ENCODE data around the gene HACD2.
A peak's percentile ranks its signal among the peaks of the same experiment; 100 is the strongest.

HACD2 gene

DNA sequence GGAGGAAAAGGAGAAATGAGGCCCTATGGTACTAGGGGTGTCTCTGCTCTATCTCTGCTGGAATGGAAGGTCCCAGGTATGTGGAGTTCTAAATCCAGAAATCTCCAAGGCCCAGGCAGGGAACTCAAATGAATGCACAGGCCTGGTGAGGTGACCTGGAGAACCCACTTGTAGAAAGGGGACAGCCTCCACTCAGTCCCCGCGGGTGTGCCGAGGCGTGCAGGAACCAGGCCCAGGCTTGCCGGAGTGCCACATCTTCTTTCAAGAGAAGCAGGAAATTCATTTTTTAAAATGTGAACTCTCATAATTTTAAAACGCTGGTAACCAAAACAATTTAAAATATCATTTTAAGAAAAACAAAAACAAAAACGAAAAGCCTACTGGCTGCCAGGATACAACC is 103.8 kb downstream of the HACD2 start:
- no peak for DNase-seq (ENCODE audit: low read depth)

- no peak for DNase-seq (ENCODE audit: low read depth)
Measured at GRCh38 chr3:123480428-123480827, 104.4 kb downstream of the HACD2 start.

DNA sequence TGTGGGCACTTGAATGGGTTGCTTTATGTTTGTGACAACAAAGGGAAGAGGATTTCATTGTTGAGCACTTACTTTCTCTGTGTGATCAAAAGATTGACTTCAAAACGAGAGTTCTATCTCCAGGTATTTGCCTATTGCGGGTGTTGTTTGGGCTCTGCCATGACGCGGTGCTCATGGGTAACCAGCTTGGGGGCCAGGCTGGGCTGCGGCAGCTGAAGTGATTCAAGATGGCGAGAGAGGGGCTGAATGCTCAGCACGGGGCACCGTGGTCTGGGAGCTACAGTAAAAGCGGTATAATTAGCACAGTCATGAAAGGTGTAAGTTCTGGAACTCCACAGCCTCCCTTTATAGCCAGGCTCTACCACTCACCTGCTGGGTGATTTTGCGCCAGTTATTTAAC is 105.0 kb downstream of the HACD2 start:
- no peak for DNase-seq (ENCODE audit: low read depth)

DNA sequence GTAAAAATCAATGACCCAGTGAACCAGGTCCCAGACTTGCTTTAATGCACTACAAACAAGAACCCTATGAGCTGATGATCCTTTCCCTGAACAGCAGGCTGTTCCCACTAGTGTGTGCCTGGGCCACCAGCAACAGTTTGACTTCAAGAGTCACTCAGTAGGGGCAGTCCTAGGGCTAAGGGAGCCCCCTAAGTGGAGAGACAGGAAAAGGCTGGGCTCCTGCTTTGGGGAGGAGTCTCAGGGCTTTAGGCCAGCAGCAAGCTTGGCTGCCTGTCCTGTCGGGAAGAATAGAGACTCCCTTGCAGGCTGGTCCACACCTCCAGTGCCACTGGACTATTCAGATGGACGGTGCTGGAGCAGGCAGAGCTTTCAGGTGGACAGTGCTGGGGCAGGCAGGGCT is 106.5 kb downstream of the HACD2 start:
- DNase-seq (ENCODE audit: low read depth), result no peak

DNA sequence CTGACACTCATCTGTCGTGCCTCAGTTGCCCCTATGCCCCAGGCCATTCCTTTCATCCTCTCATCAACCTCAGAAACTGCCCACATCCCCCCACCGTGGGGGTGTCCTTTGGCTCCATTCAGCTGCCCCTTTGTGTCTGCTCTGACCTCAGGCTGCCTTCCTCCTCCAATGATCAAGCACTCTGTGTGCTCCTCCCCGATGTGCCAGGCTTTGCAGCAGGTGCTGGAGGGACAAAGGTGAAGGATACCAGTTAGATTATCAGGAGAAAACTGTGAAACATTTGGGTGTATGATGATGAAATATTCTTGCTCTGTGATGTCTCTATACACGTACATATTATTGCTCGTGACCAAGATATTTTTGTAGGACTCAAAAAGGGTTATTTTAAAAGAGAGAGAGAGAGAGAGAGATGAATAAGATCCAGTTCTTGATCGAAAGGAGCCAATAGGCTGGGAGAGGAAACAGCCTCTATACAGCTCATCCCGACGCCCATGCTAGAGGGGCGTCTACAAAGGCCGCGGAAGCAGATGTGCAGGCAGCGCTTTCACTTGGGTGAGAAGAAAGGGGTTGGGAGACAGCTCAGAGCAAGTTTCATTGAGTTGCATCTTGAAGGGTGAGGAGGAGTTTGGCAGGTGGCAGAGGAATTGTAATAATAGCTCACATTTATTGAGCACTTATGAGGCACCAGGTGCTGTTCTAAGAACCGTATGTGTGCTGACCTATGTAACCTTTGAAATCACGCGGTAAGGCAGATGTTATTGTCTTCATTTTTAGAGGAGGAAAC is 107.7 kb downstream of the HACD2 start:
- DNase-seq (ENCODE audit: low read depth), result no peak

GRCh38 chr3:123475786-123476185 is 109.1 kb downstream of the HACD2 start:
- DNase-seq (ENCODE audit: low read depth), result no peak

- DNase-seq (ENCODE audit: low read depth), result no peak
Measured at GRCh38 chr3:123471106-123471505, 113.7 kb downstream of the HACD2 start.

- no peak for DNase-seq (ENCODE audit: low read depth)
Measured at GRCh38 chr3:123469323-123469995, 115.4 kb downstream of the HACD2 start.

DNA sequence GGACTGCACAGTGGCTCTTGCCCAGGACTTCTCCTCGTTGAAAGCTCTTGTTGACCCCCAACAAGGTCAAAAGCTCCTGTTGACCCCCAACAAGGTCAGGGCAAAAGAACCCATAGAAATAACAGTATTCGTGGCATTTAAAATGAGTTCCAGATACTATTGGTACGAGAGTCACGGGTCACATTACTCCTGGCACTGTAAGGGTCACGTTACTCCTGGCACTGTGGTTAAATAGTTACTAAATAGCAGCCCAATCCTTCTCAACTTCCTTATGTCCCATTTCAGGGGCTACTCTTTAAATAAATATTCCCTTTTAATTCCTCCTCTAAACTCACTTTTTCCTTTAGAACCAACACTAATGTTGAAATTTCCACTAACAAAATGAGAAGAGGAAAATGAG is 117.8 kb downstream of the HACD2 start:
- no peak for DNase-seq (ENCODE audit: low read depth)

DNA sequence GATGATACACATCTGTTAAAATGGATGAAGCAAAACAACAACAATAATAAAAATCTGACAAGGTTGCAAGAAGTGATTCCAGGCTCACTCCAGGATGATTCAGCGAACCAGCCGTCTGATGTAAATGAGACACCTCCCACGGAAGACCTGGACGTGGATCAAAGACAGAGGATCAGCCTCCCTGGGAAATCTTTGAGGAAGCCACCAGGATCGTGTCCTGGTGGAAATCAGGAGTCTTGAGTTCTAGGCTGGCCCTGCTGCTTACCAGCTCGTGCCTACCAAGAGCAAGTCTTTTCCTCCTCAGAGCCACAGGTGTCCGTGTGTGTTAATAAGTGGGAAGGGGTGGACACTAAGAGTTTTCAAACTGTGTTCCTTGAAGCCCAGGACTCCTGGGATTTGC is 120.6 kb downstream of the HACD2 start:
- no peak for DNase-seq (ENCODE audit: low read depth)

- no peak for DNase-seq (ENCODE audit: low read depth)
Measured at GRCh38 chr3:123459862-123460261, 125.0 kb downstream of the HACD2 start.

DNA sequence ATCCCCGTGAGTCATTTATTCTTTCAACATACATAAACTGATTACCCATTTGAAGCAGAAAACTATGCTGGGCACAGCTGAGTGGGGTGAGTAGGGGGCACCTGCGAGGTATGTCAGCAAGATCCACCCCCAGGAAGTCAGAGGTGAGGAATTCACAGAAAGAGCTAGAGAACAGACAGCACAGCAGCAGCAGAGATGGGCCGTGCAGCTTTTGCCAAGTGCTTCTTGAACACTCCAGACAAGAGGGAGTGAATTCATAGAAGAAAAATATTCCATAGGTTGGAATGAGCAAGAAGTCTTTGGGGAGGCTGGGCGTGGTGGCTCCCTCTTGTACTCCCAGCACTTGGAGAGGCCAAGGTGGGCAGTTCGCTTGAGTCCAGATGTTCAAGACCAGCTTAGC is 126.6 kb downstream of the HACD2 start:
- DNase-seq (ENCODE audit: low read depth), result no peak

DNA sequence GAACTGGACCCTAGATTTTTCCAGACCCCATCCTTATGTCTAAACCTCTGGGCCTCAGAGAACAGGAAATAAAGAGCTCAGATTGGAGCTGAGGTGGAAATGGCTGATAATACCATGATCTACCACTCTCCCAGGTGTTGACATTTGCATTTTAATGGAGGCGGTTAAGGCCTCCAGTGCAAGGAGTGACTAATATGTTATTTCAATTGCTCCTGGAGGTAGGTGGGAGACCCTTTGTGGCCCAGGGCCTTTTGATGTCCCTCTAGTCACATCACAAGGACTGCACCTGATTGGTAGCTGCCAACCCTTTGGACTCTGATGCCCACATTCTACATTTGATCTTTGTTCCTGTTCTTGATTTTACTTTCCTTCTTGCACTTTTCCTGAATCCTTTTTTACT is 127.0 kb downstream of the HACD2 start:
- DNase-seq (ENCODE audit: low read depth), result no peak

DNA sequence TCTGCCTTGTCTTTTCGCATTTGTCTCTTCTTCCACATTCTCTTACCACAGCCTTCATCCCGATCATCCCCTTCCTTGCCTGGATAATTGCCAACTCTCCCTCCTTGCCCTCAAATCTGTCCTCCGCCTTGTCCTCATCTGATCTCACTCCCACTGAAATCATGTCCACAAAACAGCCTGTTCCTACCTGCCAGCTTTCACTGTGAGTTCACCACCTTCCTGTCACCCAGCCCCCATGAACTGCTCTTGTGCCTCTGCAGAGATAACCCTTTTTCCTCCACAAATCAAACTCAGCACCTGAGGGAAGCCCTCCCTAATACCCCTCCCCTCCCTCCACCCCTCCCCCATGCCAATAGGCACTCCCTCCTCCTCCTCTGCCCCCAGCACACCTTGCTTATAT is 131.2 kb downstream of the HACD2 start:
- DNase-seq (ENCODE audit: low read depth), result no peak

GRCh38 chr3:123451186-123451585 is 133.7 kb downstream of the HACD2 start:
- DNase-seq (ENCODE audit: low read depth), result no peak

DNA sequence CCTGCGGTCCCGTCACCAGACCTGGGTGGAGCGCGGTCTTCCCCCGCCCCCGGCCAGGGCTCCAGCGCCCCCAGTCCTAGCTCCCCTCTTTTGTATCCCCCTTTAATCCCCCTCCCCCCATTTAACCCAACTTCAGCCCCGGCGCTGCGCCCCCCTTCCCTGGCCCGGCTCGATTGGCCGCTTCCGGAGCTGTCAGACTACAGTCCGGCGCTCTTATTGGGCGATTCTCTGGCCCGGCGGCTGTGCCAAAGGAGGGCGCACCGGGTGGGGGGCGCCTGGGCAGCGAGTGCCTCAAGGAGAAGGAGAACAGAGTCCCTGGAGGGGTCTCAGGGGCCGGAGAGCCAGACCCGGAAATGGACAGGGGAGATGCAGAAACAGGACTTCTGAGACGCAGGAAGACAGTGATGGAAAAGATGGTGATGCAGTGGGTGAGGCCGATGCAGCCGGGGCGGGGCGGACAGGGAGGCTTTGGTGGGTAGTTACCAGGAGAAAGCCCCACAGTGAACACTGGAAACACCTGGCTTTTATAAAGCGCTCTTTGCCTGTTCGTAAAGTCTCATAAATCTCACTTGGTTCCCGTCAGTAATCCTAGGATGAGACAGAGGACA is 134.8 kb downstream of the HACD2 start:
- no peak for DNase-seq (ENCODE audit: low read depth)

- DNase-seq (ENCODE audit: low read depth), result no peak
Measured at GRCh38 chr3:123449102-123449996, 135.5 kb downstream of the HACD2 start.

DNA sequence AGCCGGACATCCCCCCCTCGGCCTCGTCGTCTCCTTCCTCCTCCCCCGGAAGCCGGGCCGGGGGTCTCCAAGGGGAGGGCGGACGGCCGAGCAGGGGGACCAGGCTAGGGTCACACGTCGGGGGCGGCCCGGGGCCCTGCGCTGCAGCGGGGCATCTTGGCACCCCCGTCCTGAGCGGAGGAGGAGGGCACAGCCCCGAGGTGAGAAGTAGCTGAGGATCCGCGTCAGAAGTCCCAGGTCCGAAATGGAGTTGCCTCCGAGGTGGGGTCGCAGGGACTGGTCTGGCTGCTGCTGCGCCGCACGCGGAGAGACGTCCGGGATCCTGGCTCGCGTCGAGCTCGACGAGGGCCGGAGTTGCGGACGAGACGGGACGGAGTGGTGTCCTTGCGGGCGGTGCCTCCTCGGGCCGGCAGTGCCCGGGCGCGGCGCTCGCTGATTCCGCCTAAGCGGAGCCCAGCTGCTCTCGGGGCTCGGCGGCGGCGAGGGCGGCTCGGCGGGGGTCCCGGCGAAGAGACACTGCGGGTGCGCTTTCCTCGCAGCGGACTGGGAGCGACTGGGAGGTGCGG is 136.2 kb downstream of the HACD2 start, which contains the start of gene ADCY5:
Gene ADCY5, minus strand, starts transcription at position 555 of the 566 bp plus-strand sequence. Its CDS starts 545 bp downstream, at position 10.
- no peak for DNase-seq (ENCODE audit: low read depth)

DNA sequence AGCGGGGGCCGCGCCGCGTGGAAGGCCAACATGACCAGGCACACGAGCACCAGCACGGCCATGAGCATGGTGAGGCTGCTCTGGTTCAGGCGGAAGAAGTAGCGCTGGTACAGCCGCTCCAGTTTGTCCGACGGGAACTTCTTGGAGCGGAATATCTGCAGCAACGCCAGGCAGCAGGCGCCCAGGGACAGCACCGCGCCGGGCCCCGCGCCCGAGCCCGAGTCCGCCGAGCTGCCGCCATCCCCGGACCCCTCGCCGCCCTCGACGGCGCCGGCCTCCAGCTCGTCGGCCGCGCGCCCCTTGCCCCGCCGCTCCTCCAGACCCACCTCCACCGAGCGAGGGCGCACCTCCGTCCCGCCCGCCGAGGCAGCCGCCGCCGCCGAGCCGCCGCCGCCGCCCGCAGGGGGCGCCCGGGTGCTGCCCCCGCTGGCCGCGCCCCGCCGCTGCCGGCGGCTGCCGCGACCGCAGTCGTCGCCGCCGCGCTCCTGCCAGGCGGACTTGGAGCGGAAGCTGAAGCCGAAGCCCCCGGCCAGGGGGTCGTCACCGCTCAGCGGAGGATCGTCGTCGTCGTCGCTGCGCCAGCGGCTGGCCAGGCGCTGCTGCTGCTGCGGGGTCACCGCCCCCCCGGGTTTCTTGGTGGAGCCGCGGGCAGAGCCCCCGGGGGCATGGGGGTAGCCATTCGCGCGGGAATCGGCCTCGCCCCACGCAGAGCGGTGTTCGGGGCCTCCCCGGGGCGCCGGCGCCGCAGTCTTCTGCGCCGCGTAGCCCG is 136.9 kb downstream of the HACD2 start:
- peak; percentile 5 for DNase-seq (ENCODE audit: low read depth)

DNA sequence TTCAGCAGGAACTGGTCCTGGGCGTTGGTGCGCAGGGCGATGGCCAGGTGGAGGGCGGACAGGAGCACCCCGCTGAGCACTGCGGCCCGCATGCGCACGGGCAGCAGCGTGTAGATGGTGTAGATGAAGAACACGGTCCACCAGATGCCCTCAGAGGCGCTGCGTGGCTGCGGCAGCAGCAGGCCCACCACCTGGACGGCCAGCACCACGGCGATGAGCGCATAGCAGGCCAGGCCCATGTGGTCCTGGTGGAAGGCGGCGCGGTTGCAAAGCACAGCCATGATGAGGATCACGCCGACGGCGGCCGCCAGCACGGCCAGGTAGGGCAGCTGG is 137.5 kb downstream of the HACD2 start:
- no peak for DNase-seq (ENCODE audit: low read depth)

GRCh38 chr3:123446610-123447109 is 138.2 kb downstream of the HACD2 start:
- no peak for DNase-seq (ENCODE audit: low read depth)

All from stimulated activated CD8-positive, alpha-beta memory T cell treated with anti-CD3 and anti-CD28 coated beads, Interleukin-12 subunit alpha, Interleukin-12 subunit beta, amount 100 ng/mL, for 4 hours (primary cell).